WTC11 (cell line): ENCODE data around the gene RTP5. TPM values are rescaled to one million over a fixed set of nuclear protein-coding genes. Genes with fewer than 3 reads are reported as not detected.

Experiments used
- ATAC-seq: fragments of 200-7000 bp; cut with Tn5 transposase; 2 replicates; pipeline ENCODE4 v1.10.0; 2021; ENCODE audit warnings: mild to moderate bottlenecking, moderate library complexity
- CTCF ChIA-PET: fragments of 300-600 bp; sonication (Branson Sonifier 250); formaldehyde crosslinking; loops from one replicate; lab custom pipeline; 2021; ENCODE audit warnings: antibody characterized with exemption; lab: Charles Lee
- POLR2A ChIA-PET: fragments of 350-600 bp; sonication (Branson Sonifier 250); formaldehyde crosslinking; loops from one replicate; lab custom pipeline; 2021; ENCODE audit warnings: antibody characterized with exemption; lab: Charles Lee
- DNase-seq: peaks from one replicate; pipeline ENCODE4 v3.0.0; 2021; ENCODE audit warnings: low spot score
- H3K27ac Mint-ChIP-seq: 2 replicates; pipeline ENCODE4 v1.8.0; 2021; ENCODE audit warnings: mixed read lengths
- H3K27me3 Mint-ChIP-seq: 2 replicates; pipeline ENCODE4 v1.8.0; 2021; ENCODE audit warnings: low read depth, mild to moderate bottlenecking, moderate library complexity, mixed read lengths
- H3K36me3 Mint-ChIP-seq: 2 replicates; pipeline ENCODE4 v1.8.0; 2021; ENCODE audit warnings: mixed read lengths
- H3K4me1 Mint-ChIP-seq: 2 replicates; pipeline ENCODE4 v1.8.0; 2022; ENCODE audit warnings: mixed read lengths
- H3K4me3 Mint-ChIP-seq: 2 replicates; pipeline ENCODE4 v1.8.0; 2021; ENCODE audit warnings: mild to moderate bottlenecking, moderate library complexity, mixed read lengths
- H3K9me3 Mint-ChIP-seq: 2 replicates; pipeline ENCODE4 v1.8.0; 2021; ENCODE audit warnings: mixed read lengths
- ATF1 ChIP-seq: sonication (generic); formaldehyde crosslinking; IDR thresholded peaks from 2 replicates; pipeline ENCODE4 v1.8.1; 2023; ENCODE audit warnings: mild to moderate bottlenecking, moderate library complexity, missing genetic modification reagents
- CREB1 ChIP-seq: sonication (generic); formaldehyde crosslinking; IDR thresholded peaks from 2 replicates; pipeline ENCODE4 v1.8.0; 2023; ENCODE audit warnings: mild to moderate bottlenecking, missing genetic modification reagents
- CREM ChIP-seq: sonication (generic); formaldehyde crosslinking; IDR thresholded peaks from 2 replicates; pipeline ENCODE4 v1.8.1; 2022; ENCODE audit warnings: mild to moderate bottlenecking, missing genetic modification reagents, moderate library complexity
- ETV6 ChIP-seq: sonication (generic); formaldehyde crosslinking; IDR thresholded peaks from 2 replicates; pipeline ENCODE4 v1.8.1; 2022; ENCODE audit warnings: mild to moderate bottlenecking, missing genetic modification reagents
- FOXK1 ChIP-seq: sonication (generic); formaldehyde crosslinking; IDR thresholded peaks from 2 replicates; pipeline ENCODE4 v1.8.0; 2022; ENCODE audit warnings: mild to moderate bottlenecking, moderate library complexity, missing genetic modification reagents
- HMGA2 ChIP-seq: fragments of 250-450 bp; sonication (Bioruptor Pico); IDR thresholded peaks from 2 replicates; pipeline ENCODE4 v1.4.0; 2021; ENCODE audit warnings: mild to moderate bottlenecking, moderate library complexity
- MXD4 ChIP-seq: fragments of 250-450 bp; sonication (Bioruptor Pico); IDR thresholded peaks from 2 replicates; pipeline ENCODE4 v1.8.0; 2021; ENCODE audit warnings: mild to moderate bottlenecking, moderate library complexity, borderline replicate concordance
- NR1H2 ChIP-seq: sonication (generic); formaldehyde crosslinking; IDR thresholded peaks from 2 replicates; pipeline ENCODE4 v1.9.0; 2021; ENCODE audit warnings: mild to moderate bottlenecking, moderate library complexity, missing genetic modification reagents
- NR2C2 ChIP-seq: sonication (generic); formaldehyde crosslinking; IDR thresholded peaks from 2 replicates; pipeline ENCODE4 v1.8.0; 2022; ENCODE audit warnings: mild to moderate bottlenecking, missing genetic modification reagents
- RORB ChIP-seq: fragments of 250-450 bp; sonication (Bioruptor Pico); IDR thresholded peaks from 2 replicates; pipeline ENCODE4 v1.9.0; 2021; ENCODE audit warnings: mild to moderate bottlenecking
- TEAD1 ChIP-seq: sonication (generic); formaldehyde crosslinking; IDR thresholded peaks from 2 replicates; pipeline ENCODE4 v1.8.0; 2022; ENCODE audit warnings: mild to moderate bottlenecking, missing genetic modification reagents
- ZNF423 ChIP-seq: fragments of 250-450 bp; sonication (Bioruptor Pico); IDR thresholded peaks from 2 replicates; pipeline ENCODE4 v2.1.2; 2022; ENCODE audit warnings: mild to moderate bottlenecking, moderate library complexity
- total RNA-seq: library from RNA; stranded (reverse); gene quantifications from 3 replicates; pipeline ENCODE4 v1.2.3, GENCODE V29; 2021
- TF ChIP-seq, protein P1 (sequence below): sonication (generic); formaldehyde crosslinking; IDR thresholded peaks from 2 replicates; pipeline ENCODE4 v1.8.1; 2023; ENCODE audit warnings: mild to moderate bottlenecking, missing genetic modification reagents, borderline replicate concordance
- TF ChIP-seq, protein P2 (sequence below): sonication (generic); formaldehyde crosslinking; IDR thresholded peaks from 2 replicates; pipeline ENCODE4 v1.8.0; 2022; ENCODE audit warnings: mild to moderate bottlenecking, missing genetic modification reagents
- TF ChIP-seq, protein P3 (sequence below): sonication (generic); formaldehyde crosslinking; IDR thresholded peaks from 2 replicates; pipeline ENCODE4 v1.8.0; 2023; ENCODE audit warnings: missing genetic modification reagents, mild to moderate bottlenecking, borderline replicate concordance
- TF ChIP-seq, protein P4 (sequence below): fragments of 250-450 bp; sonication (Bioruptor Pico); IDR thresholded peaks from 2 replicates; pipeline ENCODE4 v1.9.0; 2021; ENCODE audit warnings: mild to moderate bottlenecking
- TF ChIP-seq, protein P5 (sequence below): sonication (generic); formaldehyde crosslinking; IDR thresholded peaks from 2 replicates; pipeline ENCODE4 v1.8.1; 2022; ENCODE audit warnings: mild to moderate bottlenecking, moderate library complexity, missing genetic modification reagents
- TF ChIP-seq, protein P6 (sequence below): sonication (generic); formaldehyde crosslinking; IDR thresholded peaks from 2 replicates; pipeline ENCODE4 v1.8.0; 2023; ENCODE audit warnings: missing genetic modification reagents
- TF ChIP-seq, protein P7 (sequence below): sonication (generic); formaldehyde crosslinking; IDR thresholded peaks from 2 replicates; pipeline ENCODE4 v1.8.1; 2022; ENCODE audit warnings: mild to moderate bottlenecking, missing genetic modification reagents, moderate library complexity, borderline replicate concordance
- TF ChIP-seq, protein P8 (sequence below): sonication (generic); formaldehyde crosslinking; IDR thresholded peaks from 2 replicates; pipeline ENCODE4 v1.8.0; 2022; ENCODE audit warnings: mild to moderate bottlenecking, missing genetic modification reagents

Gene RTP5
- total RNA-seq, 1 experiment from 2014 or later, result not detected

DNA sequence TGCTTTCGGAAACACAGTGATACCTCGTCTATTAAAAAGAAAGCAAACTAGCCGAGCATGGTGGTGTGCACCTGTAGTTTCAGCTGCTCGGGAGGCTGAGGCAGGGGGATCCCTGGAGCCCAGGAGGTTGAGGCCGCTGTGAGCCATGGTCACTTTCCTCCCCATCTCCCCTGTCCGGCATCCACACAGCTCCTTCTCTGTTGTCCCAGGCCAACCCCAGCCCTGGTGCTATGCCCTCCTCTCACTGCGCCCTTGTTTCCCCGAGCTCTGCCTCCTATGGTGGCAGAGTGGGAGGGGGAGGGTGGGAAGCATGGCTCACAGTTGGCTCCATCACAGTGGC lies 15.4 kb downstream of the RTP5 start (continued):
- TF ChIP-seq, protein P1, sequence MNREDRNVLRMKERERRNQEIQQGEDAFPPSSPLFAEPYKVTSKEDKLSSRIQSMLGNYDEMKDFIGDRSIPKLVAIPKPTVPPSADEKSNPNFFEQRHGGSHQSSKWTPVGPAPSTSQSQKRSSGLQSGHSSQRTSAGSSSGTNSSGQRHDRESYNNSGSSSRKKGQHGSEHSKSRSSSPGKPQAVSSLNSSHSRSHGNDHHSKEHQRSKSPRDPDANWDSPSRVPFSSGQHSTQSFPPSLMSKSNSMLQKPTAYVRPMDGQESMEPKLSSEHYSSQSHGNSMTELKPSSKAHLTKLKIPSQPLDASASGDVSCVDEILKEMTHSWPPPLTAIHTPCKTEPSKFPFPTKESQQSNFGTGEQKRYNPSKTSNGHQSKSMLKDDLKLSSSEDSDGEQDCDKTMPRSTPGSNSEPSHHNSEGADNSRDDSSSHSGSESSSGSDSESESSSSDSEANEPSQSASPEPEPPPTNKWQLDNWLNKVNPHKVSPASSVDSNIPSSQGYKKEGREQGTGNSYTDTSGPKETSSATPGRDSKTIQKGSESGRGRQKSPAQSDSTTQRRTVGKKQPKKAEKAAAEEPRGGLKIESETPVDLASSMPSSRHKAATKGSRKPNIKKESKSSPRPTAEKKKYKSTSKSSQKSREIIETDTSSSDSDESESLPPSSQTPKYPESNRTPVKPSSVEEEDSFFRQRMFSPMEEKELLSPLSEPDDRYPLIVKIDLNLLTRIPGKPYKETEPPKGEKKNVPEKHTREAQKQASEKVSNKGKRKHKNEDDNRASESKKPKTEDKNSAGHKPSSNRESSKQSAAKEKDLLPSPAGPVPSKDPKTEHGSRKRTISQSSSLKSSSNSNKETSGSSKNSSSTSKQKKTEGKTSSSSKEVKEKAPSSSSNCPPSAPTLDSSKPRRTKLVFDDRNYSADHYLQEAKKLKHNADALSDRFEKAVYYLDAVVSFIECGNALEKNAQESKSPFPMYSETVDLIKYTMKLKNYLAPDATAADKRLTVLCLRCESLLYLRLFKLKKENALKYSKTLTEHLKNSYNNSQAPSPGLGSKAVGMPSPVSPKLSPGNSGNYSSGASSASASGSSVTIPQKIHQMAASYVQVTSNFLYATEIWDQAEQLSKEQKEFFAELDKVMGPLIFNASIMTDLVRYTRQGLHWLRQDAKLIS (CRISPR knock-in tag), result no peak
- TF ChIP-seq HMGA2 (CRISPR knock-in tag), result no peak
- no peak for TF ChIP-seq NR1H2 (CRISPR knock-in tag)

DNA sequence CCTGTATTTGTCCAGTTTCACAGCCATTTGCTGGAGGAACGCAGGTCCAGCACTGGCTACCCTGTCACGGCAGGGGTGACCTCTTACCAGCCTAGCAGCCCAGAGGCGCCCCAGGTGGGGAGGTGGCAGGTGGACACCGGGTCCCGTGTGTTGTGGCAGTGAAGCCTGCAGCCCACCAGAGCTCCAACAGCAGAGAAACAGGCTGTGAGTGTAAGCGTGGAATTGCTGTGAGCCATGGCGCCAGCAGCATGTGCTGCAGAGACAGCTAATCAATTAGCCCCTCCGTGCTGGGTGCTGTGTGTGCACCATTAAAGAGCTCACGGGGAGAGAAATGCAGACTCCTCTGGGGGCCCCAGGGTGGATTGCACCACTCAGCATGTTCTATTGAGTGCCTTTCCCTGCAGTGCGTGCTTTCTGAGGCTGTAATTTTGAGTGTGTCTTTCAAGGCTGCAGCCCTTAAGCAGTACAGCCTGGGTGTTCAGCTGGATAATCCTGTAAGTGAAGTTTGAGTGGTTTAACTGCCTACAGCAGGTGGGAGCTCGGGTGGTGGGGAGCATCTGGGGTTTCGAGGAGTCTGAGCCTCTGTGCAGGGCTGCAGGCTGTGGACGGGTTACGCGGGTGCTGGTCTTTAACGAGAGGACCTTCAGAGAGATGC lies 15.9 kb downstream of the RTP5 start:
- H3K27ac Mint-ChIP-seq, result no peak overlapping the region
- ATAC-seq, result no peak
- H3K4me1 Mint-ChIP-seq, result peaks cover 30% of the 10 kb centered on the region
- no peak overlapping the region for H3K4me3 Mint-ChIP-seq
- ChIA-PET POLR2A (no interaction called here), CTCF (no interaction called here)
- H3K9me3 Mint-ChIP-seq, result peaks cover 14% of the 10 kb centered on the region
- no peaks in the 10 kb centered on the region; the same call in 1 of the 2 replicates for H3K27me3 Mint-ChIP-seq
- DNase-seq, result no peak
- peaks cover 16% of the 10 kb centered on the region for H3K36me3 Mint-ChIP-seq
- no peak for TF ChIP-seq FOXK1 (CRISPR knock-in tag)

DNA sequence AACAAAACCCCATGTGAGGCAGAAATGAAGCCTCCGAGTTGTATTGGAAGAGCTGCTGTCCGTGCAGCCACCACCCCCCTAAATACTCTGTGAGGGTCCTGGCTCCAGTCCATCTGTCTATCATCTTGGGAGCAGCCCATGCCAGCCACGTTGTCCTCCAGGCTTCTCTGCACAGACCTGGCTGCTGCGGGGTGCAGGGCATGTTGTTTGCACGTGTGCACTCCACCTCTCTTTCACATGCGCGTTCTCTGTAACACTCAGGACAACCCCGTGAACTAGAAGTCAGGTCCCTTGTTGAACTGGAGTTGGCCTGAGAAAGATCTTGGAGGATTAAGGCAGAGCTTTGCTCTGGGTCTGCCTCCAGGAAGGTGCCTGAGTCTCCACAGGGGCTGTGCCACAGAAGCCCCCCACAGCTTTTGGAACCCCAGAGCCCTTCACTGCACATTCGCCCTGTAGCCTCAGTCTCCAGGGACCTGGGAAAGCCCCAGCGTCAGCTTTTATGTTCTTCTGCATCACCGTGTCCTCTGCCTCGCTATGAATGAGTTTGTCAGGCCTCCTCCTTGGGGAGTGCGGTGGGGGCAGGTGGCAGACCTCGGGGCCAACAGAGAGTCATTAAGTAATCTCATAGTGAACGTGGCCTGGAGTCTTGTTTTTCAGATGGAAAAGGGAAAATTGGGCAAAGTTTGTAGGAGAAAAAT lies 16.6 kb downstream of the RTP5 start:
- ATAC-seq (no peak), DNase-seq (no peak)
- H3K9me3 Mint-ChIP-seq, result peaks cover 14% of the 10 kb centered on the region
- no peak overlapping the region; the same call in 1 of the 2 replicates for H3K27ac Mint-ChIP-seq
- TF ChIP-seq, protein P2, sequence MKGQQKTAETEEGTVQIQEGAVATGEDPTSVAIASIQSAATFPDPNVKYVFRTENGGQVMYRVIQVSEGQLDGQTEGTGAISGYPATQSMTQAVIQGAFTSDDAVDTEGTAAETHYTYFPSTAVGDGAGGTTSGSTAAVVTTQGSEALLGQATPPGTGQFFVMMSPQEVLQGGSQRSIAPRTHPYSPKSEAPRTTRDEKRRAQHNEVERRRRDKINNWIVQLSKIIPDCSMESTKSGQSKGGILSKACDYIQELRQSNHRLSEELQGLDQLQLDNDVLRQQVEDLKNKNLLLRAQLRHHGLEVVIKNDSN (CRISPR knock-in tag), result no peak
- no peak for TF ChIP-seq MXD4 (CRISPR knock-in tag)
- TF ChIP-seq, protein P3, sequence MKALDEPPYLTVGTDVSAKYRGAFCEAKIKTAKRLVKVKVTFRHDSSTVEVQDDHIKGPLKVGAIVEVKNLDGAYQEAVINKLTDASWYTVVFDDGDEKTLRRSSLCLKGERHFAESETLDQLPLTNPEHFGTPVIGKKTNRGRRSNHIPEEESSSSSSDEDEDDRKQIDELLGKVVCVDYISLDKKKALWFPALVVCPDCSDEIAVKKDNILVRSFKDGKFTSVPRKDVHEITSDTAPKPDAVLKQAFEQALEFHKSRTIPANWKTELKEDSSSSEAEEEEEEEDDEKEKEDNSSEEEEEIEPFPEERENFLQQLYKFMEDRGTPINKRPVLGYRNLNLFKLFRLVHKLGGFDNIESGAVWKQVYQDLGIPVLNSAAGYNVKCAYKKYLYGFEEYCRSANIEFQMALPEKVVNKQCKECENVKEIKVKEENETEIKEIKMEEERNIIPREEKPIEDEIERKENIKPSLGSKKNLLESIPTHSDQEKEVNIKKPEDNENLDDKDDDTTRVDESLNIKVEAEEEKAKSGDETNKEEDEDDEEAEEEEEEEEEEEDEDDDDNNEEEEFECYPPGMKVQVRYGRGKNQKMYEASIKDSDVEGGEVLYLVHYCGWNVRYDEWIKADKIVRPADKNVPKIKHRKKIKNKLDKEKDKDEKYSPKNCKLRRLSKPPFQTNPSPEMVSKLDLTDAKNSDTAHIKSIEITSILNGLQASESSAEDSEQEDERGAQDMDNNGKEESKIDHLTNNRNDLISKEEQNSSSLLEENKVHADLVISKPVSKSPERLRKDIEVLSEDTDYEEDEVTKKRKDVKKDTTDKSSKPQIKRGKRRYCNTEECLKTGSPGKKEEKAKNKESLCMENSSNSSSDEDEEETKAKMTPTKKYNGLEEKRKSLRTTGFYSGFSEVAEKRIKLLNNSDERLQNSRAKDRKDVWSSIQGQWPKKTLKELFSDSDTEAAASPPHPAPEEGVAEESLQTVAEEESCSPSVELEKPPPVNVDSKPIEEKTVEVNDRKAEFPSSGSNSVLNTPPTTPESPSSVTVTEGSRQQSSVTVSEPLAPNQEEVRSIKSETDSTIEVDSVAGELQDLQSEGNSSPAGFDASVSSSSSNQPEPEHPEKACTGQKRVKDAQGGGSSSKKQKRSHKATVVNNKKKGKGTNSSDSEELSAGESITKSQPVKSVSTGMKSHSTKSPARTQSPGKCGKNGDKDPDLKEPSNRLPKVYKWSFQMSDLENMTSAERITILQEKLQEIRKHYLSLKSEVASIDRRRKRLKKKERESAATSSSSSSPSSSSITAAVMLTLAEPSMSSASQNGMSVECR (CRISPR knock-in tag), result no peak
- no peak for TF ChIP-seq ATF1 (CRISPR knock-in tag)
- TF ChIP-seq, protein P4, sequence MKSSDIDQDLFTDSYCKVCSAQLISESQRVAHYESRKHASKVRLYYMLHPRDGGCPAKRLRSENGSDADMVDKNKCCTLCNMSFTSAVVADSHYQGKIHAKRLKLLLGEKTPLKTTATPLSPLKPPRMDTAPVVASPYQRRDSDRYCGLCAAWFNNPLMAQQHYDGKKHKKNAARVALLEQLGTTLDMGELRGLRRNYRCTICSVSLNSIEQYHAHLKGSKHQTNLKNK (CRISPR knock-in tag), result no peak
- TF ChIP-seq, protein P5, sequence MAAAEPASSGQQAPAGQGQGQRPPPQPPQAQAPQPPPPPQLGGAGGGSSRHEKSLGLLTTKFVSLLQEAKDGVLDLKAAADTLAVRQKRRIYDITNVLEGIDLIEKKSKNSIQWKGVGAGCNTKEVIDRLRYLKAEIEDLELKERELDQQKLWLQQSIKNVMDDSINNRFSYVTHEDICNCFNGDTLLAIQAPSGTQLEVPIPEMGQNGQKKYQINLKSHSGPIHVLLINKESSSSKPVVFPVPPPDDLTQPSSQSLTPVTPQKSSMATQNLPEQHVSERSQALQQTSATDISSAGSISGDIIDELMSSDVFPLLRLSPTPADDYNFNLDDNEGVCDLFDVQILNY (CRISPR knock-in tag), result no peak
- no peak for TF ChIP-seq ZNF423 (CRISPR knock-in tag)
- TF ChIP-seq ETV6 (CRISPR knock-in tag), result no peak
- TF ChIP-seq, protein P6, sequence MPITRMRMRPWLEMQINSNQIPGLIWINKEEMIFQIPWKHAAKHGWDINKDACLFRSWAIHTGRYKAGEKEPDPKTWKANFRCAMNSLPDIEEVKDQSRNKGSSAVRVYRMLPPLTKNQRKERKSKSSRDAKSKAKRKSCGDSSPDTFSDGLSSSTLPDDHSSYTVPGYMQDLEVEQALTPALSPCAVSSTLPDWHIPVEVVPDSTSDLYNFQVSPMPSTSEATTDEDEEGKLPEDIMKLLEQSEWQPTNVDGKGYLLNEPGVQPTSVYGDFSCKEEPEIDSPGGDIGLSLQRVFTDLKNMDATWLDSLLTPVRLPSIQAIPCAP (CRISPR knock-in tag), result no peak
- no peak for TF ChIP-seq NR2C2 (CRISPR knock-in tag)
- TF ChIP-seq CREB1 (CRISPR knock-in tag), result no peak
- no peak for TF ChIP-seq TEAD1 (CRISPR knock-in tag)
- no peak for TF ChIP-seq RORB
- TF ChIP-seq, protein P7, sequence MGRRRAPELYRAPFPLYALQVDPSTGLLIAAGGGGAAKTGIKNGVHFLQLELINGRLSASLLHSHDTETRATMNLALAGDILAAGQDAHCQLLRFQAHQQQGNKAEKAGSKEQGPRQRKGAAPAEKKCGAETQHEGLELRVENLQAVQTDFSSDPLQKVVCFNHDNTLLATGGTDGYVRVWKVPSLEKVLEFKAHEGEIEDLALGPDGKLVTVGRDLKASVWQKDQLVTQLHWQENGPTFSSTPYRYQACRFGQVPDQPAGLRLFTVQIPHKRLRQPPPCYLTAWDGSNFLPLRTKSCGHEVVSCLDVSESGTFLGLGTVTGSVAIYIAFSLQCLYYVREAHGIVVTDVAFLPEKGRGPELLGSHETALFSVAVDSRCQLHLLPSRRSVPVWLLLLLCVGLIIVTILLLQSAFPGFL (CRISPR knock-in tag), result no peak
- TF ChIP-seq CREM (CRISPR knock-in tag), result no peak
- TF ChIP-seq, protein P8, sequence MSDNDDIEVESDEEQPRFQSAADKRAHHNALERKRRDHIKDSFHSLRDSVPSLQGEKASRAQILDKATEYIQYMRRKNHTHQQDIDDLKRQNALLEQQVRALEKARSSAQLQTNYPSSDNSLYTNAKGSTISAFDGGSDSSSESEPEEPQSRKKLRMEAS (CRISPR knock-in tag), result no peak
- H3K27me3 Mint-ChIP-seq, result no peaks in the 10 kb centered on the region; the same call in 1 of the 2 replicates
- H3K4me1 Mint-ChIP-seq, result peaks cover 30% of the 10 kb centered on the region
- ChIA-PET POLR2A (no interaction called here), CTCF (interaction anchor here (1.2 to 1.9 kb wide), 2 partner anchors 8 to 65 kb away, joined by 5 to 6 read pairs; no protein-coding TSS in a partner anchor)
- no peak overlapping the region for H3K4me3 Mint-ChIP-seq
- H3K36me3 Mint-ChIP-seq, result peaks cover 16% of the 10 kb centered on the region
